CD4-positive, alpha-beta T cell treated with Interleukin-6 for 4 hours (primary cell): ENCODE measurements around the gene SPRING1.

Experiments
- DNase-seq: peaks from one replicate; pipeline ENCODE4 v3.0.0-alpha.2; 2020; ENCODE audit warnings: mixed read lengths

SPRING1 gene

GRCh38 chr12:116707751-116708150 is 30.1 kb downstream of the SPRING1 start:
- no peak for DNase-seq

- DNase-seq = peak; percentile 74
Observed at GRCh38 chr12:116703214-116703795, 34.6 kb downstream of the SPRING1 start.

- DNase-seq = no peak
Observed at GRCh38 chr12:116701432-116701831, 36.4 kb downstream of the SPRING1 start.

- DNase-seq = no peak
Observed at GRCh38 chr12:116700066-116700465, 37.8 kb downstream of the SPRING1 start.

GRCh38 chr12:116698554-116699075 is 39.3 kb downstream of the SPRING1 start:
- DNase-seq = no peak

- DNase-seq = no peak
Observed at GRCh38 chr12:116698116-116698515, 39.8 kb downstream of the SPRING1 start.

GRCh38 chr12:116697716-116698115 is 40.2 kb downstream of the SPRING1 start:
- no peak for DNase-seq

- DNase-seq = peak; percentile 9
Observed at GRCh38 chr12:116697305-116697704, 40.6 kb downstream of the SPRING1 start.

- no peak for DNase-seq
Observed at GRCh38 chr12:116695464-116695725, 42.5 kb downstream of the SPRING1 start.

- no peak for DNase-seq
Observed at GRCh38 chr12:116694653-116695463, 43.0 kb downstream of the SPRING1 start.

GRCh38 chr12:116693286-116694227 is 44.3 kb downstream of the SPRING1 start:
- no peak for DNase-seq

- DNase-seq = no peak
Observed at GRCh38 chr12:116692605-116693004, 45.3 kb downstream of the SPRING1 start.

GRCh38 chr12:116691636-116692035 is 46.2 kb downstream of the SPRING1 start:
- DNase-seq = no peak

- no peak for DNase-seq
Observed at GRCh38 chr12:116691205-116691604, 46.7 kb downstream of the SPRING1 start.

GRCh38 chr12:116689979-116690744 is 47.7 kb downstream of the SPRING1 start:
- DNase-seq = no peak

- DNase-seq = no peak
Observed at GRCh38 chr12:116689521-116689920, 48.3 kb downstream of the SPRING1 start.
